Stimulated activated CD4-positive, alpha-beta T cell treated with anti-CD3 and anti-CD28 coated beads, Interleukin-4, amount 100 ng/mL, for 24 hours (primary cell): ENCODE measurements around the gene R3HDM2.
A peak's percentile ranks its signal among the peaks of the same experiment; 100 is the strongest.
"Not testable (repeated sequence)": the region's sequence is repeated elsewhere in the genome, so short reads cannot be mapped to it uniquely, and the experiment has no call there.

Experiments used
- DNase-seq: peaks from one replicate; pipeline ENCODE4 v3.0.0-alpha.2; 2020

R3HDM2 gene

DNA sequence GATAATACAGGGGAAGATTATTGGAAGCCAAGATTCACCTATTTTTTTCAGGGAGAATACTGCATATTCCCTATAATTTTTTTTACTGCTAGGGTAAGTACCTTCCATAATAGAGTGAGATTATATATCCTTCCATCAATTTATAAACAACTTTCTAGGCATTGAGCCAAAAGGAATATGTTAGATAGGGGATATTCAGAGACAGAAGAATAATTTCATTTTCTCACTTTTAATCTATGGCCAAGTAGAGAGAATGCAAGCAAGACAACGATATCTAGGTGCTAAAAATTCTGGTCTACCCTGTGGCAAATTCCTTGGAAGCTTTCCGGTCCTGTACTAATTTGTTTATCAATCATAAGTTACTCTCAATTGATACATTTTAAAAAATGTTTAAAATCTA, 110.2 kb downstream of the R3HDM2 start:
- no peak for DNase-seq

DNA sequence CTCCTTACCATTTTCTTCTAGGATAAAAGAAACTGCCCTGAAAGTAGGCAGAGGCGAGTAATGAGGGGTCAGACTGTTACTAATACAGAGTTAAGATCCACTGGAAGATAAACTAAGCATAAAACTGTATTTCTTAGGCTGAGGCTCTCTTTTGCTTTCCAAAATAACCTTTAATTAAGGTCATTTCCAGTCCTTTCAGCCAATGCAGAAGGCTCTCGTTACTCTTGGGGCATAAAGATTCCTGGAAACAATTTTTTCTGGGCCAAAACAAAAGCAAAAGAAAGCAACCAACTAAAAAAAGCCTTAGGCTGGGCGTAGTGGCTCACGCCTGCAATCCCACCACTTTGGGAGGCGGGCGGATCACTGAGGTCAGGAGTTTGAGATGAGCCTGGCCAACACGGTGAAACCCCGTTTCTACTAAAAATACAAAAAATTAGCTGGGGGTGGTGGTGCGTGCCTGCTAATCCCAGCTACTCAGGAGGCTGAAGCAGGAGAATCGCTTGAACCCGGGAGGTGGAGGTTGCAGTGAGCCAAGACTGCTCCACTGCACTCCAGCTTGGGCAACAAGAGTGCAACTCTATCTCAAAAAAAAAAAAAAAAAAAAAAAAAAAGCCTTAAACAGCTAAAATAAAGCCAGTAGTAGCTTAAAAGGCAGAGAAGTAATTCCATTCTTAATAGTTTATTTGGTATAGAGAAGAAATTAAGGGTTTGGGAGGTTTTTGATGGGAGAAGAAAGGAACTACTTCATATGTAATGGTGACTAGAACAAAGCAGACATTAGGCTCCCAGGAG, 111.0 kb downstream of the R3HDM2 start:
- DNase-seq: no peak

DNA sequence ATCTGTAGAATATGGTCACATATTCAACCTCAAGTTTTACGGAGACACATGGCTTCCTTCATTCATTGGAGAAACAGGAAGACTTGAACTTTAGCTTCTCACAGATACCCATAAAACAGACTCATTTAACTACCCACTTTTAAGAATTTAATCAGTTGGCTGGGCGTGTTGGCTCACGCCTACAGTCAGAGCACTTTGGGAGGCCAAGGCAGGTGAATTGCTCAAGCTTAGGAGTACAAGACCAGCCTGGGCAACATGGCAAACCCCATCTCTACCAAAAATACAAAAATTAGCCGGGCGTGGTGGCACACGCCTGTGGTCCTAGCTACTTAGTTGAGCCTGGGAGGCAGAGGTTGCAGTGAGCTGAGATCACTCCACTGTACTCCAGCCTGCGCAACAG, 115.2 kb downstream of the R3HDM2 start:
- no peak for DNase-seq

DNA sequence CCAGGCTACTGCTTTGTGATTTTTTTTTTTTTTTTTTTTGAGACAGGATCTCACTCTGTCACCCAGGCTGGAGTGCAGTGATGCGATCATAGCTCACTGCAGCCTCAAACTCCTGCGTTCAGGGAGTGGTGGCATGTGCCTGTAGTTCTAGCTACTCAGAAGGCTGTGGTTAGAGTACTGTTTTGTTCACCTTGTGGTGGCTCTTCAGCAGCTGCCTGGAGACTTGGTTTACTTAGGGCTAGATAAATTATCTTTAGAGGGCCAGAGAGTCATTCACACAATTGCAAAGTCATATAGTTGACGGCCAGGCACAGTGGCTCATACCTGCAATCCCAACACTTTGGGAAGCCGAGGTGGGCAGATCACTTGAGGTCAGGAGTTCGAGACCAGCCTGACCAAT, 118.6 kb downstream of the R3HDM2 start:
- not testable (repeated sequence) for DNase-seq

DNA sequence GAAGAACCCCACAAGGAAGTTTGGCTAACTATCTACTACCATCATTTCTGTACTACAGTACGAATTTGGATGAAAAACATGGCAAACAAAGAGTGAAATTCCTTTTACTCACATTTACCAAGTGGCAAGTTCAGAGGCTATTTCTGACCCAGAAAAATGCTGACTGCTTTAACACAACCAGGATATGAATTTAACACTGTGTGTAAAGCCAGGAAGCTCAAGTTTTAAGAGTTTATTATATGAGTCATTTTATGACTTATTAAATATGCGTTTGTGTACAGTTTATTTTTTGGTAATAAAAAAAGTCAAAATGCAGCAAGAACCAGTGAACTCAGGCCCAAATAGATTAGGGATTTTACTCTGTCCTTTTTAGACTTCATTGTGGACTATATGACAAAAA, 121.4 kb downstream of the R3HDM2 start:
- no peak for DNase-seq

DNA sequence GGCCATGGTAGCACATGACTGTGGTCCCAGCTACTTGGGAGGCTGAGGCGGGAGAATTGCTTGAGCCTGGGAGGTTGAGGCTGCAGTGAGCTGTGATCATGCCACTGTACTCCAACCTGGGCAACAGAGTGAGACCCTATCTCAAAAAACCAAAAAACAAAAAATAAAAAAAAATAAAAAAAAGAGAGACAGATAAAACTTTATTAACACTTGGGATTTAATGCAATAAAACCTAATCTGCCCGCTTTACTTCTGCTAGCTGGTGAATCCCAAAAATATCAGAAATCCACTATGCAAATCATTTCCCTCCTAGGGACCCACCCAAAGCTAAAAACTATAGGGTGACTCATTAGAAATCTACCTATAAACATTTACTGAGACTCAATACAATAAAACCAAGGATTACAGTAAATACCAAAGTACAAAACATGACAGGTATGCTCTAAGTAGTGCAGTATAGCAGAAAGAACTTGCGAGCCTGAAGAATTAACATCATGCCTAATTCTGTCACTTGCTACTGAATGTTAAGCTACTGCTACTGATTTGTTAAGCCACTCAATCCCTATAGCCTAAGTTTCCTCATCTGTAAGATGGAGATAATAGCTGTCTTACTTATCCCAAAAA, 129.8 kb downstream of the R3HDM2 start:
- no peak for DNase-seq

DNA sequence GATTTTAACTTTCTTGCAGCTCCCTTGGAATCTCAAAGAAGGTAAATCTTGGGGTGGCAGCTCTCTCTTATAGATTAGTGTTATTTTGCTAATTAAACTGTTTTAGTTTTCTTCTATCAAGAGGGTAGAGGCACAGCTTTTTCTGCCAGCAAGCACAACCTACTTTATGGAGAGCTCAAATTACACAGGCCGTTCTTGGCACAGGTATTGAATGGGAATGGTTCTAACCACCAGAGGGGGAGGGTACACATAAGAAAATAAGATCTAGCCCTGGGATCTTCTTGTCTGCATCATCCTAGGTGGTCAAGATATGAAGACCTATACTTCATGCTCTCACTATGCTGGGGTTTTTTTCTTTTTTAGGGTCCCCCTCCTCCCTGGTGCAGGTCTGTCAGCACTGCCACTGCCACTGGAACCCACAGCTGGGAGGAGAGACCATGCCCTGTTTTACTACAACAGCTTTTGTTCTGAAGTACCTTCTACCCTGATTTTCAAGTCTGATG, 131.3 kb downstream of the R3HDM2 start:
- DNase-seq: no peak

DNA sequence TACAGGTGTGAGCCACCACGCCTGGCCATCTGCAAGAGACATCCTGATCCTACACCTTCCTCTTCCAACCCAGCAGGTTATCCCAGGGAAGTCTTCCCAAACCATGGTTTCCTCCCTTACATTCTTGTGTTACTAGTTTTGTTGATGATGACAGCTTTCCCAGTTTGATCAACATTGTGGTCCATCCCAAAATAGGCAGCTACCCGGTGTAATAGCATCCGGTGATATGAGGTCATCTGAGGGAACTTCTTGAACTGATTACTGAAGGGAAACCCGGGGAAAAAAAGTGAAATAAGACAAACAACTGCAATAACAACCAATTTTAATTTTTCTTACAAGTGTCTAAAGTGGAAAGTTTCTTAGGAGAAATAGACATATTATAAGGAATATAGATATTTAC, 134.6 kb downstream of the R3HDM2 start:
- DNase-seq: no peak

DNA sequence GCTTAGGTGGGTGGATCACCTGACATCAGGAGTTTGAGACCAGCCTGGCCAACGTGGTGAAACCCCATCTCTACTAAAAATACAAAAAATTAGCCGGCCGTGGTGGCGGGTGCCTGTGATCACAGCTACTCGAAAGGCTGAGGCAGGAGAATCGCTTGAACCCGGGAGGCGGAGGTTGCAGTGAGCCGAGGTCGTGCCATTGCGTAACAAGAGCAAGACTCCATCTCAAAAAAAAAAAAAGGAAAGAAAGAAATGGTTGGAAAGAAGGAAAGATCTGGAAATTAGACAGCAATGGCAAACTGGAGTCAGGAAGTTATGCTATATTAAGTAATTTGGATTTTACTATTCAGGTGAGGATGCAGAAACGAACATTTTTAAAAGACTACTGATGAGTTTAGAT, 148.8 kb downstream of the R3HDM2 start:
- DNase-seq: not testable (repeated sequence)

DNA sequence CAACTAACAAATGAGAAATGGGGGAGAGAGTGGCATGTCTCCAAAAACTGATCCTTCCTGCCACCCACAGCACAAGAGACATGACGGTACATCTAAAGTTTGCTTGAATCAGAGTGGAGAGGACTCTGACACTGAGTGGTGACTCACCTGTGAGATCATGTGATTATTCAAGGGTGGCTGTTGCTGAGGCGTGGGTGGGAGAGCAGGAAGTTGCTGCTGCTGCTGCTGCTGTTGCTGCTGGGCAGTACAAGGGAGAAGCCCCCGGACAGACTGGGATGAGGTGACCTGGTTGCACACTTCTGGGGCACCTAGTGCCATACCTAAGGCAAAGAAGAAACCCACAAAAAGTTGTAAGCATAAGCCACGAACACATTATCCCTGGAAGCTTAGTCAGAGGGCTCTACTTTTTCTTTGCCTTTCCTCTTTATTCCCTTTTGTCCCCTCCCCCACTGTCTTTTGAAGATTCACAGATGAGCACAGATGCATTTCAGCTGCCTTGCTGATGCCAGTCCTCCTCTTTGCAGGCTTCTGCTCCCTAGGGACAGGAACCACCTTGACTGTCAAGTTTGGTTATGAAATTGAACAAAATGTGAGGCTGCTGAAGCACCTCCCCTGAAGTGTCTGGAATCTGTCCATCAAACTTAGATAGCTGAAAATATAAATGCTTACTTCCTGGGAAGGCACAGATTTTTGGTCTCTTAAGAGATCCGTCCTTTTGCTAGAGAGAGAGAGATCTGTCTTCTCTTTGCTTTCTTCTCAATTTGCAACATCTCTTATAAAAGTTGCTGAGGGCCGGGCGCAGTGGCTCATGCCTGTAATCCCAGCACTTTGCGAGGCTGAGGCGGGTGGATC, 150.4 kb downstream of the R3HDM2 start:
- peak; percentile 83 for DNase-seq

DNA sequence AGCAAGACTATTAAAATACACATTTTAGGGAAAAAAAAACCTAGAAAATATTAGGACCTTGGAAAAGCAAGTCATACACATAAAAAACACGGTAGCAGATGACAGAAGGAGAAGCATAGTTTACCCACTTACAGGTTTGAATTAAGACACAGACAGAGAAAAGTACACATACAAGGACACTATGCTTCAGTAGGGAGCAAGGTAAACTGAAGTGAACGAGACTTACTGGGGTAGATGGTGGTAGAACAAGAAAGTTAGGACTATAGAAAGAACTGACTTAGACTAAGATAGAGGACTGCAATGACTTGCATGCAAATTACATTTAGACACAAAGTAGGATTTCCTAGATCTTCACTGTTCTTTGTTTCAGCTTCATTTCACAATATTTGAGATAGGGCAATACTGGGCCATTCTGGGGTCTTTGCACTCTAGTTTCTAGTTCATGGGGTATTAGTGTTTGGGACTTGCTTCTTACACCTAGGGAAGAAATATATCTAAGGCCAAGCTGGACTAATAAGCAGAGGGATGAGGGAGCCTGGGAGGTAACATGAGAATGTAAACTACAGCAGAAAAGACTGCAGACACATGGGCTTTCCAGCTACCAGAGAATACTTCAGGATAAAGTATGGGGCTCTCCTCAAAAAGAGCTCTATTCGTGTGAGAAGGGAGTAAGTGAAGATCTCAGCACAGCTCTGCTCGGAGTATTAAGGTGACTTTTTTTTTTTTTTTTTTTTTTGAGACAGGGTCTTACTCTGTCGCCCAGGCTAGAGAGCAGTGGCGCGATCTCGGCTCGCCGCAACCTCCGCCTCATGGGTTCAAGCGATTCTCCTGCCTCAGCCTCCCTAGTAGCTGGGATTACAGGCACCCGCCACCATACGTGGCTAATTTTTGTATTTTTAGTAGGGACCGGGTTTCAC, 152.1 kb downstream of the R3HDM2 start:
- DNase-seq: no peak

DNA sequence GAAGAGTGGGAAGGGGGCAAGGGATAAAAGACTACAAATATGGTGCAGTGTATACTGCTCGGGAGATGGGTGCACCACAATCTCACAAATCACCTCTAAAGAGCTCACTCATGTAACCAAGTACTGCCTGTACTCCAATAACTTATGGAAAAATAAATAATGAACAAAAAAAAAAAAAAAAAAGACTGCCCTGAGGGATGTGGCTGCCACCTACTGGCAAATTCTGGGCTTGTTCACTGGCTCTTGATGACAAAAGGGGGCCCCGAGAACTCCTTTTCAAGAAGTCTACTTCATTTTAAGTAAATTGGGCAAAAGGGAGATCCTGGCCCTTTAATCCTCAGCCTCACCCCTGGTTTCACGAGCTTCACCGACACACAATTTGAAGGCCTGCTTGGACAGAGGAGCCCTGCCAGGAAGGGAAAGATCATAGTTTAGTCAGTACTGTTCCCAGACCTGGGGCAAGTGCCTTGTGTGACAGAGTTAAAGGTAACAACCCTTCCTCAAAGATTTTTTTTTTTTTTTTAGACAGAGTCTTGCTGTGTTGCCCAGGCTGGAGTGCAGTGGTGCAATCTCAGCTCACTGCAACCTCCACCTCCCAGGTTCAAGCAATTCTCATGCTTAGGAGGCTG, 153.8 kb downstream of the R3HDM2 start:
- peak; percentile 15 for DNase-seq

DNA sequence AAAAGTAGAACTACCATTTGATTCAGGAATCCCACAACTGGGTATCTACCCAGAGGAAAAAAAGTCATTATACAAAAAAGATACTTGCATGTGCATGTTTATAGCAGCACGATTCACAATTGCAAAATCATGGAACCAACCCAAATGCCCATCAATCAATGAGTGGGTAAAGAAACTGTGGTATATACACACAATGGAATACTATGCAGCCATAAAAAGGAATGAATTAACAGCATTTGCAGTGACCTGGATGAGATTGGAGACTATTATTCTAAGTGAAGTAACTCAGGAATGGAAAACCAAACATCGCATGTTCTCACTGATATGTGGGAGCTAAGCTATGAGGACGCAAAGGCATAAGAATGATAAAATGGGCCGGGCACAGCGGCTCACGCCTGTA, 154.6 kb downstream of the R3HDM2 start:
- not testable (repeated sequence) for DNase-seq

DNA sequence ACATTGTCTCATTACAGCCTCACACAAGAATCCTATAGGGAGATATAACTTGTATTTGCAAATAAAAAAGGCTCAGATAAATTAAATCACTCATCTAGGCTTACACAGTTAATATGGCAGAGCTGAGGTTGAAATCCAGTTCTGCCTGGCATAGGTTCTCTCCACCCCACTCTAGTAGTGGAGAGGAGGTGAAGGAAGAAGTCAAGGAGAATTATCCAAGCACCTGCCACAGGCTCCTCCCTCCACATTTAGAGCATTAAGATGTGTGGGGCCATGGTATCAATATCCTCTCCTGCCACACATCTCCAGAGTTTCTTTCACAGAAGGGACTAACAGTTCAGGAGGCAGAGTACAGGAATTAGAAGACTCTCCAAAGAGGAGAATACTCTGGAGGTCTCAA, 157.3 kb downstream of the R3HDM2 start:
- DNase-seq: no peak

DNA sequence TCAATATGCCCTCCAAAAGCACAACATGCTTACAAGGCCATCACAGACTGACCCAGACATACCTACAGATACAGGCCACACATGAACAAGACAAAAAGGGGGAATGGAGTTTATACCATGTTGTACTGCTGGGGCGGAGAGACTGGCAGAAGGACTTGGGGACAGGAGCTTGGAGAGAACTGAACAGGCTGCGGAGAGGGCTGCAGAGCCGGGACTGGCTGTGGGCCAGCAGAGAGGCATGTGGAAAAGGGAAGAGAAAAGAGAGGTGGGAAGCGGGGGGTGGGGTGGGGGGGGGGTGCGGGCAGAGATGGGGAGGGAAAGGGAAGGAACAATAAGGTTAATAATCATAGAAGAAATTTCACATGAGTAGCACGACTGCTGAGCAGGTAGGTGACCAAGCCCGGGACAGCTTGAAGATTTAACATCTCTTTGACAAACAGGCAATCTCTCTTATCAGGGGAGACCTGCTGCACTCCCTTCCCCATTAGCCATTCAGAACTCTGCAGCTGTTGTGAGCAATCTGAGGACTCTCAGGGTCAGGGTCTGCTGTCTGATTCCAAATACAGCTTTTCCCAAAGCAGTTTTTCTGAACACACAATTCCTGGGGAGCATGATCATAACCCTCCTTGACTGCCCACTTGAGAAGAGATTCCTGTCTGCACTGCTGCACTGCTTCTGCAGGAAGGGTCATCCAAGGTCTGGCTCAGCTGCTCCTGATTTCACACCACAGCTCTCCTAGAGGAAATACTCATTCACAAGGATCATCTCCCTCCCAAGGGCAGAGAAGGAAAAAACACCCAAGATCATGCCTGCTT, 158.3 kb downstream of the R3HDM2 start:
- no peak for DNase-seq

DNA sequence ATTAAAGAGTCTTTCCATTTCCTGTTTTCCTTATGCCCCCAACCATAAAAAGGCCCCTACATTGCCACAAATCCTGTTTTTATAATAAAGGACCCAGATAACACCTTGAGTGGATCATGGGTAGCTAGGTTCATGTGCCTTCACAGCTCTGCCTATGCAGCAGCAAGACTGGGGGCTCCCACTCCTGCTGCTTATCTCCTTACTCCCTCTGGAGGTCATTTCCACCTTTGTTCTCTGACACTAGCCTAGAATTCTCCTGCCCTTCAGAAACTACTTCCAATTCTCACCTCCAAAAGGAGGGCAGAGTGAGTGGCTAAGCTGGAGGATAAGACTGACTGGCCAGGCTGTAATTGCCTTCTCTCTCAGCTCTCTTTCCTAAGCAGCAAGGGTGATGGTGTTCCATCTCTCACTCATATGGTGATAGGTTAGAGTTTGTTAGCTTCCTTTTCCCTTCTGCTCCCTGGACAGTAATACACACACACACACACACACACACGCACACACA, 159.8 kb downstream of the R3HDM2 start:
- no peak for DNase-seq

DNA sequence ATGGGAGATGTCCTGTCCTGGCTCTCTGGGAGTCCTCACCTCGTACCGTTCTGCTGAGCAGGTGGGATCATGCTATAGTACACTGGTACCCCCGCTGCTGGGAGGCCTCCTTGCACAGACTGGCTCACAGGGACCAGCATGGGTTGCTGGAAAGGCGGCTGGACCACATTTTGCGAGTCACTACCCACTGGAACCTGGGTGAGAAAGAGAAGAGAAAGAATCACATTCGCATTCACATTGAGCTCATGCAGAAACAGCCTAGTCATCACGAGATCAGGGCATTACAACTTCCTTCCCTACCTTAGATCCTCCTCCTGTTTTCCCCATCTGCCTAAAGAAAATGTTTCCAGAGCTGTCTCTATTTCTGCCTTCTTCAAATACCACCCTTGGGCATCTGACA, 162.6 kb downstream of the R3HDM2 start:
- DNase-seq: peak; percentile 36

DNA sequence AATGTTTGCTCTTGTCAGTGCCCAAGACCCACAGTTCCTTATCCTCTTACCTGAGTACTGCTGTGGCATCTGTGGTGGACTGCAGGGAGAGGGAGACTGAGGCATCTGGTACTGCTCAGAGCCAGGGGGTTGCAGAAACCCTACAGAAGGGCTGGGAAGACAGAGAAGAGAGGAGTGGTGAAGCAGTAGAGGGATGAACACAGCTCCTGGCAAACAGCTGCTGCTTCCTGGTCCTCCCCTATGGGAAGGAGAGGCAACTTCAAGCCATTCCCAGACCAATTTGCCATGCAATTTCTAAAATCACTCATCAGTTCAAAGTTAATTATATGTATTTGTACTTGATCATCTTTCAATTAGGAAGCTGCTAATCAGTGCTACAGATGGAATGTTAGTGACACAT, 164.2 kb downstream of the R3HDM2 start:
- DNase-seq: no peak

DNA sequence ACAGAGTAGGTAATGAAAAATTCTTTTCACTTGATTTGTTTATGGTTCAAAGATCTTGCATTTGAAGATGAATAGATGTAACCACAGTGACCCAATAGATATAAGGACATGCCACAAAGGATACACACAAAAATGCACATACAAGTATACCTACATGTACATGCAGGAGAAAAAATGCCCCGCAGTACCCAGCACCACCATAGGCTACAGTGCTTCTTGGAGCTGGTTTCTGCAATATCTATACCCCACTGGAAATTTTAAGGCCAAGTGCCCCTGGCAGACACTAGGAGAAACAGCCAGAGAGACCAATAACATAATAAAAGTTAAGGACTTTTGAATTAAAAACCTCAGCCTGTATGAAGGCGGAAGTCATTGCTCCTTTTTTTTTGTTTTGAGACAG, 167.7 kb downstream of the R3HDM2 start:
- no peak for DNase-seq

DNA sequence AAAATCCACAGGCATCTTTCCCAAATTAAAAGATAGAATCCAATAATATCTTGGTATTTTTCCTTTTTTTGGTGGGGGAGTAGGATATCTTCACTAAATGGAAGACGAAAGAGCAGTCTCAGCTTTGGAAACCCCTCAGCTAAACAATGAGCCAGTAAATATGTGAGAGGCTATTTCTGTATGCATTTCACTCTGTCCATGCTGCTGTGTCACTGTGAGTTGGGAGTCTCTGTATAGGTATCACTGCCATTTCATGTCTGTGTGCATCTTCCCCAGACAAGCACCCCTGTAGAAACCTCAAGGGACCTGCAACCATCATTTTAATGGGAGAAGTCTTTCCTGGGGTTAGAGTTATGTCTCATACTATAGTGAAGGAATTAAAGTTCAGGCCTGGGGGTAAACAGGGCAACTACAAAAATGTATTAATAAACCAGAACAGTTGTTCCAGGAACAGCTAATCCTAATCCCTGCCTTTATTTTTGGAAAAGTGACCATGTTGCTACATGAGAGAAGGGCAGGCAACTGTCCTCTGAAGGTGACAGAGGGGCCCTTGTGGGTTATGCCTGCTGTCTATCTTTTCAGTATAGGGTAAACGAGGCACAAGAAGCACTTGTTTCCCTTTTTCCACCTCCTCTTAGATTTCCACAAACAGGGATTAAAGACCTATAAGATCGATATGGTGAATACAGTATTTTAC, 168.6 kb downstream of the R3HDM2 start:
- no peak for DNase-seq
